Endometrial microvascular endothelial cells (primary cell): ENCODE measurements around the gene CLNK. TPM values are rescaled to one million over a fixed set of nuclear protein-coding genes. Genes with fewer than 3 reads are reported as not detected.
"Not testable (repeated sequence)": the region's sequence is repeated elsewhere in the genome, so short reads cannot be mapped to it uniquely, and the experiment has no call there.

Source experiments
- in situ Hi-C: cut with HindIII; loops from 2 replicates; pipeline ENCODE4 v1.10.0; 2017; ENCODE audit warnings: low sequenced_read_pairs, low pct_unique_long_range_greater_than_20kb; ENCODE audit errors: inconsistent ontology term
- total RNA-seq: library from RNA; depleted of rRNA; stranded (reverse); fragments of >200 nt; gene quantifications from one replicate; pipeline ENCODE4 v1.2.3, GENCODE V29; 2015; ENCODE audit errors: inconsistent ontology term

The CLNK gene
- total RNA-seq, 1 donor from 2014 or later, result not detected

DNA sequence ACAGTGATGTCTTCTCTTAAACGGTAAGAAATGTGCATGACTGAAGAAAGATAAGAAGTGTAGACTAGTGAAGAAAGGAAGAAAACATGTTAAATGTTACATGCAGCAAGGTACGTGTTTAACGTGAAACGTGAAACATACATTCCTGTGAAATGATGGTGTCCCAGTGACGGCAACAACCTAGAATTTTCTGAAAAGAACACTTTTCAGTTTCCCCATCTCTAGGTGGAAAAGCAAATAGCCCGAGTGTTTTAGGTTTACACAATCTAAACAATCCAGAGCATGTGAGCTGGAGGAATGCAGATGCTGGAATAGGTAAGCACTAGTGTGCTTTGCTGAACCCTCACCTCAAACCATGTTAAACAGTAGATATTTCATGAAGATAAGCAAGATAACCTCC lies 60.7 kb downstream of the CLNK start:
- in situ Hi-C loops, result no loop called here

DNA sequence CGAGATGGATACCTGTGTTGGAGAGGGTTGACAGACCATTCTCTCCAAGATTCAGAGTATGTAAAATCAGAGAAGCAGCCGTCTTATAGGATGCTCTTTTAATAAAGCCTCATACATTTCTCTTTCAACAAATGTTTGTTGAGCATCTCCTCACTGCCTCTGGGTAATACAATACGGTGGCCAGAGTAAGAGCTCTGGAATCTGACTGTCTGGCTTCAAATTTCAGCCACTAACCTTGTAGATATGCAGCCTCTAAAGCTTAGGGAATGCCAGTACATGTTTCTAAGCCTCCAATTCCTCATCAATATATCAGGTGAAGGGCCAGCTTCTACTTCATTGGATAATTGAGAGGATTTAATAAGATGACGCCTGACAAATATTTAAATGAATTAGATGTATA lies 61.3 kb downstream of the CLNK start:
- in situ Hi-C loops, result no loop called here

DNA sequence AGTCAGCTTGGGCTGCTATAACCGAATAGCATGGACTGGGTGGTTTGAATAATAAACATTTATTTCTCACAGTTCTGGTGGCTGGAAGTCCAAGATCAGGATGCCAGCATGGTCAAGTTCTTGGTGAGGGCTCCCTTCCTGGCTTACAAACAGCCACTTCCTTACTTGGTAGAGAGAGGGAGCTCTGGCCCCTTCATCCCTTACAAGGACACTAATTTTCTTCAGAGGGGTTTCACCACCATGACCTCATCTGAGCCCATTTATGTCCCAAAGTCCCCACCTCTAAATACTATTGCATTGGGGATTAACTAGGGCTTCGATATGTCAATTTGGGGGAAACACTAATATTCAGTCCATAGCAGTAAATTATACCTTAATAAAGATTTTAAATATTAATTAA lies 61.8 kb downstream of the CLNK start:
- in situ Hi-C loops, result no loop called here

DNA sequence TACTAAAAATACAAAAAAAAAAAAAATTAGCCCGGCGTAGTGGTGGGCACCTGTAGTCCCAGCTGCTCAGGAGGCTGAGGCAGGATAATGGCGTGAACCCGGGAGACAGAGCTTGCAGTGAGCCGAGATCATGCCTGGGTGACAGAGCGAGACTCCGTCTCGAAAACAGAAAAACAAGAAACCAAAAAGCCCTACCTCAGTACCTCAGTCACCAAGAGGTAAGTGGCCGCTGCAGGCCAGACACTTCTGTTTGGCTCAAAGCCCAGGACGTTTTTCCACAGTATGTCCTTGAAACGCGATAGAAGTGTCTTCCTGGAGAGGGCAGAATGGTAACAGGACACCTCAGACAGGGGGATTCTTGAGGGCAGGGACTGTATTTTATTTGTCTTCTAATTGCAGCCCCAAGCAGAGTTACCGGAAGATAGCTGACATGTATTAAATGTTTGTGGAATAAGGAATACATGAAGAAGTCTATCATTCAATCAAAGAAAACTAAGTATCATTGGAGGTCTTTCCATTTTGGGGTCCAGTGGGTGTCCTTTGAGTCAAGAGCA lies 63.6 kb downstream of the CLNK start:
- in situ Hi-C loops, result no loop called here

DNA sequence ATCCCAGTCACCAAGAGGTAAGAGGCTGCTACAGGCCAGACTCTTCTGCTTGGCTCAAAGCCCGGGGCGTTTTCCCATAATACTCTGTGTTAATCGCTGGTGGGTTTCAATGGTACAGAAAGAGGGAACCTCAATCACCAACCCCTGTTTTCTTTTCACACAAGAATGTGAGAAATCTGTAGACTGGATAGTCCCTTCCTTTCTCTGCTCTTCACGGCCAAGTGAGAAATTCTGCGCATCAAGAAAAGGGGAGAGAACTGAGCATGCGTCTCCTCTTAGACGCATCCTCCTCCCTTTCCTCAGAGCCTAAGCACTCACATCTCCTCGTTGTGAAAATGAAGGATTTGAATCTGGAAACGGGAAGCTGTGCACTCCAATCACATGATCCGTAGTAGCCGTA lies 64.7 kb downstream of the CLNK start:
- in situ Hi-C loops, result no loop called here

DNA sequence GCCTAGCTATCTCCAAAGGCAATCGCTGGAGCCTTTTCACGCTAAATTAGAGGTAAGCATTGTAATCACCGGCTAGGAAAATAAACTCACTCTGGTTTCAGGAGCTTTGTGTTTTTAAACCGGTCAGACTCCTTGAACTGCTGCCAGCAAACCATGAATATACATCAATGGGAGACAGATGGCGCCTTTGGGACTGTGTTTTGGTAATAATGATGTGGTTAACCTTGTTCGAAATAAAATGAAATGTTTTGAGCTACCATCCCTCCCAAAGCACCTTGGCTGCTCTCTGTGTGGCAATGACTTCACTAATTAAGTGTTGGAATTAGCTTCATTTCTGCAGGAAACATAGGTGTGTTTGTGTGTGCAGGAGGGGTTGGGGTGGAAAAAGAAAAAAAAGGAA lies 65.3 kb downstream of the CLNK start:
- in situ Hi-C loops, result no loop called here

DNA sequence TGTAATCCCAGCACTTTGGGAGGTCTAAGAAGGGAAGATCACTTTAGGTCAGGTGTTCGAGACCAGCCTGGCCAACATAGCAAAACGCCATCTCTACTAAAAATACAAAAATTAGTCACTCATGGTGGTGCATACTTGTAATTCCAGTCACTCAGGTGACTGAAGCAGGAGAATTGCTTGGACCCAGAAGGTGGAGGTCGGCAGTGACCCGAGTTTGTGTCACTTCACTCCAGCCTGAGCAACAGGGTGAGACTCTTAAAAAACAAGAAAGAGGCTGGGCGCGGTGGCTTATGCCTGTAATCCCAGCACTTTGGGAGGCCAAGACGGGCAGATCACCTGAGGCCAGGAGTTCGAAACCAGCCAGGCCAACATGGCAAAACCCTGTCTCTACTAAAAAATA lies 69.6 kb downstream of the CLNK start:
- in situ Hi-C loops, result not testable (repeated sequence)

DNA sequence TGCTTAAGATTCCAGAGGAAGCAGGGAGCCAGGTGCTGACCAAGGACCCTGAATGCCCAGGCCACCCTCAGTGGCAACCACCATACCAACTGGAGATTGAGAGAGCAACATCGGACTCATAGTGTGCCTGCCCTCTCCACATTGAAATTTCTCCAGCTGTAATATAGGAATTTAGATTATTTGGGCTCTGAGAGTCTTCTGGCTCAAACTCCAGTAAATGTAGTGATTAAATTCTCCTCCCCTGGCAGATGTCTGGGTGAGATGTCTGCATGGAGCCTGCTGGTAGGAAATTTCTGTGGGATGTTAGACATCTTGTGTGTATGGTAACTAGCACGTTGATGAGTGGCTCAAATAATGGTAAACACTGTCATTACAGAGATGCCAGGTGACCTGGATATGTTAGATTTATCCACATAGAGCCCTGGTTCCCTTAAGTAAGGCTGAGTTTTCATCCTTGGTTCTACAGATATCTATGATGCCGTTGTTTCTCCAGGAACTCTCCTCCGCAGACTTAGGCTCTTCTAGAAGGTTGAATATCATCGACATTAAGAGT lies 70.6 kb downstream of the CLNK start:
- in situ Hi-C loops, result no loop called here

DNA sequence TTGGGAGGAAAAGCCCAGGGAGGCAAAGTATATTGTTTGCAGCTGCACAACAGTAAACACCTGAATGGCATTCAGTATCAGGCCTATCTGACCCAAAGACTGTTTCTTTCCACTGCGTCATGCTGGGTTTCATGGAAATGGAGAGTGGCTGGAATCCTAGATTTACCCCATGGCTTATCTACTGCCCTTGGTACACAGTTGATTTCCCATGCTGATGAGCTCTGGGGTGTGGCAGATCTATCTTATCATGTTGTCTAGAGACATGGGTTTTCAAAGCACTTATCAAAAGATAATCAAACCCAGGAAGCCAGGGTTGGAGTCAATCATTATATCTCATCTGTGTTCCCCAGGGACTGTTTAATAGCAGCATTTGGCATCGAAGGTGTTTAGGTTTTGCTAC lies 72.1 kb downstream of the CLNK start:
- in situ Hi-C loops, result no loop called here

DNA sequence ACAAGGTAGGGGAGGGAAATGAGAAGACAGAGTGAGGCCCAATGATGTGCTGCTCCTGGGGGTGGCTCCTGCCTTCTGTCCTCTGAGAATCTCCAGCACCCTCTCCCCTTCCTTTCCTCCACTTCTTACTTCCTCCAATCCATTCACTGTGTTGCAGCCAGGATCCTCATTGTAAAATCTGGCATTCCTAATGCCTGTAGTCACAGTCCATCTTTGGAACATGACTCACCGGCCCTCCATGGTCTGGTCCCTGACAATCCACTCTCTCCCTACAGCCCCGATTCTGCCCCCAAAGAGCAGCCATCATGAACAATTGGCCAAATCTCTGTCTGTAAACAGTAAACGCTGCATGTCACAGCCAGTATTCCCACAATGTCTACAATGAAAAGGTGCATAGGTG lies 72.9 kb downstream of the CLNK start:
- in situ Hi-C loops, result no loop called here

DNA sequence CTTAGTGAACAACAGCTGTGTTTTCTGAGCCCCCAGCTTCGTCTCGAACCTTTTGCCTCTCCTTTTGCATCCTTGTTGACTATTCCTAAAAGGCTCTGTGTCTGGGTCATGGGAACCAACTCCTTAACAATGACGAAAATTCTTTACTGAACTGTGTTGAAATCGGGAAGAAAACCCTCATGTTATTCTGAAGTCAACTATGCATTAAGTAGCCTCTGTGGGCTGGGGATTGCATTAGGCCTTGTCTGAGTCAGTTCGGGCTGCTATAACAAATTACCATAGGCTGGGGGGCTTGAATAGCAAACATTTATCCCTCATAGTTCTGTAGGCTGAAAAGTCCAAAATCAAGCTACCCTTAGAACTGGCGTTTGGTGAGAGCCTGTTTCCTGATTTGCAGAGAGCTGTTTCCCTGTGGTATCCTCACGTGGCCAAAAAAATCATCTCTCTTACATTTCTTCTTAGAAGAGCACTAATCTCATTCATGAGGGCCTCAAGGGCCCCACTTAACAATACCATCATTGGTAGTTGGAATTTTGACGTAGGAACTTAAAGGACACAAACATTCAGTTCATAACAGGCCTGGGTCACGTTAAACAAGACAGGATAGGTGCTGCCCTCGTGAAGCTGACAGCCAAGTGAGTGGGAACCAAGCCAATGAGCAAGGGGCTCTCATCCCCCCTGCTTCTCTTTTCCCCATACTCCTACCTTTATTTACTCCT lies 75.9 kb downstream of the CLNK start:
- in situ Hi-C loops, result no loop called here

DNA sequence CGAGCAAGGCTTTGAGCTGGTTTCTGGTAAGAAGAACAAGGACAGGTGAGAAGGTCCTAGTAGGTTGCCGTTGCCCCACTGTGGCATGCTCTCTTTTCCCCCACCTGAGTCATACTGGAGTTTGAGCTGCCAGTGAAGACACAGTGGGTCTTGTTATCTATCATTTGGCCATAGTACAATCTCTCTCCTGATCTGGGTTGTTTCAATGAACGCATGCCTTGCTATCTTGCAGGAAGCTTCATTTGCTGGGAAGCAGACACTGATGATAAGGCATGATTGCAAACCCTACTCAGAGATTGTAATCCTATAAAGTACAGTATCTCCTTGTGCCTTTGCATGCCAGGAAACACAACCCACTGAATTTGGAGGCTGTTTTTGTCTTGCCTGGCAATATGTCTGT lies 77.4 kb downstream of the CLNK start:
- in situ Hi-C loops, result no loop called here

DNA sequence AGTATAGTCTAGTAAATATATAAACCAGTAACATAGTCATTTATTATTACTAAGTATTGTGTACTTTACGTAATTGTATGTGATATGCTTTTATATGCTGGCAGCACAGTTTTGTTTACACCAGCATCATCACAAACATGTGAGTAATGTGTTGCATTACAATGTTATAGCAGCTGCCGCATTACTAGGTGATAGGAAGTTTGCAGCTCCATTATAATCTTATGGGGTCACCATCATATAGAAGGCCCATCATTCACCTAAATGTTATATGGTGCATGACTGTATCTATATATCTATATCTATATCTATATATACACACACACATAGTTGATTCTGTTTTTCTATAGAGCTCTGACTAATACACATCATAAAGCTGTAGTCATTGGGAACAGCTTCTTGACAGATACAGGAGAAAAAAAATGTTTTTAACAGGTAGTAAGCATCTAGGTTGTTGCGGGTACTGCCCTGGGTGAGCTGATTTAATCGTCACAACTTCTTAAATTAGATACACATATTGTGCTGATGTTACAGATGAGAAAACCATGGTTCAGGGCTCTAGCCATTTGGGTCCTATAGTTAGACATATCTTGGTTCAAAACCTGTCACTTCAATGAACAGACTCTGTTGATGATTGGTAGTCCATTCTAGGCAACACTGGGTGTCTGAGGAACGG lies 77.9 kb downstream of the CLNK start:
- in situ Hi-C loops, result no loop called here

DNA sequence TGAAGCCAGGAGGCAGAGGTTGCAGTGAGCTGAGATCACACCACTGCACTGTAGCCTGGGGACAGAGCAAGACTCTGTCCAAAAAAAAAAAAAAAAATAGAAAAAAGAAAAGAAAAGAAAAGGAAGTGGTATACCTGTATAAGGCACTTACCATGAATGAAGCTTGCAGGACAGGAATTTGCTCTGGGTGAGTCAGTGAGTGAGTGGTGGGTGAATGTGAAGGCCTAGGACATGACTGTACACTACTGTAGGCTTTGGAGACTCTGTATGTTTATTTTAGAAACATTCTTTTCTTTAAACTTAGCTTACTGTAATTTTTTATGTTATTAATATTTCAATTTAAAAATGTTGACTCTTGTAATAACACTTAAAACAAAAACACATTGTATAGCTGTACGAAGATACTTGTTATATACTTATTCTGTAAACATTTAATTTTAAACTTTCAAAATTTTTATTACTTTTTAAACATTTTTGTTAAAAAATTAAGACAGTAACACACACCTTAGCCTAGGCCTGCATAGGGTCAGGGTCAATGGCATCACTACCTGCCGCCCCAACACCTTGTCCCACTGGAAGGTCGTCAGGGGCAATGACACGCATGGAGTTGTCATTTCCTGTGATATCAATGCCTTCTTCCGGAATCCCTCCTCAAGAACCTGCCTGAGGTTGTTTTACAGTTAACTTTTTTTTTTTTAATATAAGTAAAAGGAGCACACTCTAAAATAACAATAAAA lies 78.7 kb downstream of the CLNK start:
- in situ Hi-C loops, result no loop called here

DNA sequence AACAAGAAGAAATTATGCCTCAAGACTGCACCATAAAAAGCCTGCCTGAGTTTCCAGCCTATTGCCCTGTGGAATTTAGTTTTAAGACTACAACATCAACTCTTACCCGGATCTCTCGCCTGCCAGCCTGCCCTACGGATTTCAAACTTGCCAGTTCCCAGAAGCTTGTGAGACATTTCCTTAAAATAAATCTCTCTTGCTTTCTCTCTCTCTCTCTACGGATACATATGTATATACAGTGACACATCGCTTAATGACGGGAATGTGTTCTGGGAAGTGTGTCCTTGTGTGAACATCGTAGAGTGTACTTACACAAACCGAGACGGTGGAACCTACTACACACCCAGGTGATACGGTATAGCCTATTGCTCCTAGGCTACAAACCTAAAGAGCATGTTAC lies 79.5 kb downstream of the CLNK start:
- in situ Hi-C loops, result no loop called here

DNA sequence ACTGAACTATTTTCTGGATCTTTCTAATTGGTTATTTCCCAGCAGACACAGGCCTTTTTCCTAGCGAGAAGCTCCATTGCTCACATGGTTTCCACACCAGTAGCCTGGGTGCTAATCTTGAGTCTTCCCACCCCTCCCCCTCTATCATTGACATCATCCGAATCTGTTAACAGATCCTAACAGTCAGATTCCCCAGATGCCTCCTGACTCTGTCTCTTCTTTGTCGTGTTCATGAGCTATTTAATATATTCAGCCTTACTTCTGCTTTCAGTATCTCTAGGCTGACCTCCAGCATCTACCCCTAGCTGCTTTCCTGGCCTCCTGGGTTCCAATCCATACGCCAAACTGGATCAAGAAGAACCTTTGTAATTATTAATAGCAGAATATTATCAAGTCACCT lies 85.0 kb downstream of the CLNK start:
- in situ Hi-C loops, result no loop called here

DNA sequence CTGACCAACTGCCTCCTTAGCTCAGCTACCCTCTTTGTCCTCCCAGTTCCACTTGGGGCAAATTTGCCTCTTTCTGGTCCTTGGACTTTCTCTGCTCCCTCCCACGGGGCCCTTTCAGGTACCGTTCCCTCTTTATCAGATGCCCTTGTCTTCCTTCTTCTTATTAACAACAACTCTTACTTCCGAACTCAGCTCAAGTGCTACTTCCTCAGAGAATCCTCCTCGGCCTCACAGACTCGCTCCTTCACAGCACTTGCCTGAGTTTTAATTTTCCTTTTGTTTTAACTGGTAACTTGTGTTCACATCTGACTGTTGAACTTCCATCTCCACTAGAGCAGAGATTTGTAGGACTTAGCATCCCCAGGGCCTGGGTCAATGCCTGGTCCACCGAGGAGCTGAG lies 85.7 kb downstream of the CLNK start:
- in situ Hi-C loops, result no loop called here

DNA sequence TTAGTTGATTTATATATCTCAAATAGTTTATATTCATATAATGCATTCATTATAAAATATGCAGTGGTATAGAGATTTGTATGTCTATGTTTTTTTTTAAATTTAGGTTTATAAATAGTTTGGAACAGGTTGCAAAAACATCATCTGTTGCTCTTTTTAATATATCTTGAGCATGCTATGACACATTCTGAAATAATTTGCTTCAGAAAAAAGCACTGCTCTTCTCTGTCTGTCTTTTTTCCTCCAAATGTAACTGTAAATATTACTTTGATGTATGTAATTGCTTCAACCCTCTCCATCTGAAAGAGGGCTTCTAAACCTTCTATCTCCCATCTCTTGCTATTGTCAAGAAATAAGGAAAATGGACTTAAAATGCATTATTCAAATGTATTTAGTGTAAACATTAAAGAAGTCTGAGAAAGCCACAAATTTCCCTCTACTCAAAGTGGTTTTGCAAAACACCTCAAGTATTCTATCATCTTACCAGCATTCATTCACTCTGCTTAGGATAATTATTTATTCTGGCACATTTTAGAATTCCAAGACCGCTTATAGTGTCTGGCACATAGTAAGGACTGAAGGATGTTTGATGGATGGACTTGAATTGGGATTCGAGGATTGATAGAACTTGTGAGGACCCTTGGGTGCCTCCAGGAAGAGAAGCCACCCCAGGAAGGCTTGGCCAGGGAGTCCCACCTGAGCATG lies 87.8 kb downstream of the CLNK start:
- in situ Hi-C loops, result no loop called here

DNA sequence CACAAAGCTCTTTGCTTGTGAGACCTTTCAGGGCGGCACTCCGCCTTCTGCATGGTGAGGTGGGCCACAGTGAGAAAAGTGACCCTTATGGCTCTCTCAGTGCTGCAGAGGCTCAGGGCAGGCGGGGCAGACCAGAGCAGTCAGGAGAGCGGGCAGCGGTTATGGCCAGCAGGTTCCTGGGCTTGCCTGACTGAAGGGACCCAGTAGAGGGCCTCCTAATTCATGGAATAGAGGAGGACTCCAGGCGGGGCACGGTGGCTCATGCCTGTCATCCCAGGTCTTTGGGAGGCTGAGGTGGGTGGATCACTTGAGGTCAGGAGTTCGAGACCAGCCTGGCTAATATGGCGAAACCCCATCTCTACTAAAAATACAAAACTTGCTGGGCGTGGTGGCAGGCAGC lies 91.4 kb downstream of the CLNK start:
- in situ Hi-C loops, result no loop called here
